B cell (primary cell): ENCODE data around the gene INAFM2. TPM values are rescaled to one million over a fixed set of nuclear protein-coding genes. Genes with fewer than 3 reads are reported as not detected.

Source experiments
- ATAC-seq: fragments of 200-7000 bp; cut with Tn5 transposase; one replicate; pipeline ENCODE4 v1.10.0; 2021; ENCODE audit warnings: low read depth, mild to moderate bottlenecking, moderate number of reproducible peaks, moderate library complexity
- CTCF ChIA-PET: fragments of 350-600 bp; sonication (Branson Sonifier 250); formaldehyde crosslinking; loops from one replicate; lab custom pipeline; 2021; ENCODE audit warnings: antibody characterized with exemption, inconsistent platforms; lab: Charles Lee
- POLR2A ChIA-PET: fragments of 350-600 bp; sonication (Branson Sonifier 250); formaldehyde crosslinking; loops from one replicate; lab custom pipeline; 2021; ENCODE audit warnings: antibody characterized with exemption; lab: Charles Lee
- DNase-seq: peaks from one replicate; pipeline ENCODE4 v3.0.0; 2013
- H2AFZ ChIP-seq: 2 replicates; pipeline ENCODE4 v1.6.1; 2012; ENCODE audit warnings: mild to moderate bottlenecking, low read depth, low read length; ENCODE audit not compliant: insufficient read depth, poor library complexity, severe bottlenecking
- H3K27ac ChIP-seq, 2 donors: 1 replicate in 1 of 2; 2 replicates in 1 of 2; pipeline ENCODE4 v1.5.1; 2012 to 2013; ENCODE audit warnings: low read length in 2 of 2, mild to moderate bottlenecking in 2 of 2, moderate library complexity in 1 of 2
- H3K27me3 ChIP-seq, 4 experiments: fragments of 200-600 bp in 1 of 4; sonication (generic) in 1 of 4; replicated peaks in 1 of 4; 1 replicate in 2 of 4; 2 replicates in 2 of 4; pipeline versions ENCODE4 v1.6.1 to v1.7.0; 2013 to 2016; ENCODE audit warnings: low read length in 3 of 4, mild to moderate bottlenecking in 2 of 4, mixed read lengths in 1 of 4, moderate library complexity in 1 of 4; ENCODE audit not compliant: insufficient read depth in 4 of 4, control insufficient read depth in 3 of 4; ENCODE audit errors: control extremely low read depth in 1 of 4
- H3K36me3 ChIP-seq, 2 experiments: replicated peaks in 1 of 2; 1 replicate in 1 of 2; 2 replicates in 1 of 2; pipeline versions ENCODE4 v1.6.1 to v1.7.1; 2013; ENCODE audit warnings: low read length in 1 of 2; ENCODE audit not compliant: insufficient read depth in 2 of 2, control insufficient read depth in 1 of 2; ENCODE audit errors: control extremely low read depth in 1 of 2, extremely low read depth in 1 of 2
- H3K4me1 ChIP-seq, 2 donors: fragments of 200-600 bp in 1 of 2; sonication (generic) in 1 of 2; 1 replicate in 1 of 2; 2 replicates in 1 of 2; pipeline versions ENCODE4 v1.5.1 to v1.6.1; 2013 to 2017; ENCODE audit warnings: low read length in 2 of 2; ENCODE audit not compliant: control insufficient read depth in 2 of 2, insufficient read depth in 2 of 2
- H3K4me2 ChIP-seq: replicated peaks from 2 replicates; pipeline ENCODE3; 2012; ENCODE audit warnings: mild to moderate bottlenecking, low read depth, low read length; ENCODE audit not compliant: poor library complexity, severe bottlenecking
- H3K4me3 ChIP-seq, 5 experiments: fragments of 200-600 bp in 1 of 5; sonication (generic) in 1 of 5; 1 replicate in 3 of 5; 2 replicates in 2 of 5; pipeline versions ENCODE4 v1.5.1 to v1.7.0; 2011 to 2016; ENCODE audit warnings: low read length in 4 of 5, mild to moderate bottlenecking in 4 of 5, low read depth in 2 of 5, control low read depth in 1 of 5, moderate library complexity in 1 of 5; ENCODE audit not compliant: insufficient read depth in 1 of 5; ENCODE audit errors: control extremely low read depth in 1 of 5, extremely low read depth in 1 of 5
- H3K79me2 ChIP-seq: fragments of 200-600 bp; sonication (generic); one replicate; pipeline ENCODE4 v1.6.0; 2016; ENCODE audit warnings: low read length; ENCODE audit not compliant: control insufficient read depth, insufficient read depth
- H3K9ac ChIP-seq: fragments of 200-600 bp; sonication (generic); 2 replicates; pipeline ENCODE4 v1.6.1; 2017; ENCODE audit warnings: mild to moderate bottlenecking, low read length, moderate library complexity
- H3K9me3 ChIP-seq, 3 donors: one replicate each; pipeline versions ENCODE4 v1.6.1 to v1.7.1; 2013; ENCODE audit warnings: low read length in 2 of 3; ENCODE audit not compliant: control insufficient read depth in 2 of 3, insufficient read depth in 1 of 3; ENCODE audit errors: control extremely low read depth in 1 of 3
- H4K20me1 ChIP-seq: 2 replicates; pipeline ENCODE4 v1.6.0; 2012; ENCODE audit warnings: mild to moderate bottlenecking, low read length; ENCODE audit not compliant: insufficient read depth, control insufficient read depth, poor library complexity, severe bottlenecking
- H3K27ac Mint-ChIP-seq: one replicate; pipeline ENCODE4 v1.8.0; 2021; ENCODE audit warnings: mixed read lengths
- H3K27me3 Mint-ChIP-seq: one replicate; pipeline ENCODE4 v1.8.0; 2021; ENCODE audit warnings: mixed read lengths
- H3K4me1 Mint-ChIP-seq: one replicate; pipeline ENCODE4 v1.8.0; 2021; ENCODE audit warnings: mixed read lengths
- H3K4me3 Mint-ChIP-seq: one replicate; pipeline ENCODE4 v1.8.0; 2021; ENCODE audit warnings: mixed read lengths
- H3K9me3 Mint-ChIP-seq: one replicate; pipeline ENCODE4 v1.8.0; 2022; ENCODE audit warnings: mixed read lengths; ENCODE audit not compliant: insufficient read depth
- EZH2 ChIP-seq: IDR thresholded peaks from 2 replicates; pipeline ENCODE4 v1.6.1; 2012; ENCODE audit warnings: borderline replicate concordance, low read depth, mild to moderate bottlenecking, moderate library complexity, low read length; ENCODE audit not compliant: insufficient read depth, poor library complexity, severe bottlenecking
- WGBS: methylation state at CpG from one replicate; pipeline ENCODE4 v1.1.5; 2013; ENCODE audit warnings: missing lambda C conversion rate; ENCODE audit not compliant: insufficient coverage; 5-methylcytosine and 5-hydroxymethylcytosine counted together
- intact Hi-C: fragments of 100-400 bp; cut with micrococcal nuclease; formaldehyde crosslinking; loops from one replicate; pipeline ENCODE4 v1.10.0; 2022
- polyA plus RNA-seq: library from polyadenylated mRNA; depleted of rRNA; stranded (reverse); fragments of >200 nt; gene quantifications from 2 replicates; pipeline ENCODE4 v1.2.3, GENCODE V29; 2012
- total RNA-seq, 2 donors: library from RNA; stranded (reverse); fragments of 120-200 nt in 1 of 2; gene quantifications; 1 replicate in 1 of 2; 2 replicates in 1 of 2; pipeline versions ENCODE4 v1.2.3 to v1.2.4, GENCODE V29; 2013 to 2022
- TF ChIP-seq, protein P1 (sequence below): fragments of 200-600 bp; IDR thresholded peaks from one replicate; pipeline ENCODE4 v1.8.0; 2022; ENCODE audit warnings: antibody characterized with exemption, mild to moderate bottlenecking

The INAFM2 gene
- total and polyA plus RNA-seq, 2 donors (not counting 1 experiment from before 2014, with no cell fraction given) = 3.0 to 7.0 TPM

DNA sequence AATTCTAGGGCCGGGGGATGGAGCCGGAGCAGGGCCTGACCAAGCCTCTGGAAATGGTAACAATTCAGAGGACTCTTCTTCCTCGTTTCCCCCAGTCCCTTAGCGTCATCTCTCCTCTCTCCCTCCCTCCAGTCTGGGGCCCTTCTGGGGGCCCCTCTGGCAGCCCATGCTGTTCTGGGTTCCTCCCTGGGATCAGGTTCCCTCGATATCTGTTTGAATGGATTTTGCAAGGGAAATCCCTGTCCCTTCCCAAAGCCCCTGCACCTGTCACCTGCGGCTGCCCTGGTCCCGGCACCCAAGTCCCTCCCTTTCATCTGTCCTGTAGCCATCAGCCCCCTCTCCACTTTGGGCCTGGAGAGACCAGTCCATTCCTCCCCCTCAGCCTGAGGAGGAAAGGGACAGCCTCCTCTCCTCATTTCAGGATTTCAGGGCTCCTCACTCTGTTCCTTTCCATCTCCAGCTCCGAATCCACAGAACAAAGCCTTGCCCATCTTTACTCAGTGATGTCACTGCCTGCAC is 14.1 kb upstream of the INAFM2 start:
- ChIA-PET POLR2A (interaction anchor here (0.9 to 2.9 kb wide), 7 partner anchors 14 to 203 kb away, joined by 3 to 14 read pairs (median 6); partner anchors contain the start of genes ANKRD63, BAHD1 and INAFM2), CTCF (interaction anchor here (0.9 to 14.9 kb wide), 19 partner anchors 8 to 625 kb away, joined by 3 to 227 read pairs (median 5); partner anchors contain the start of genes ANKRD63, CCDC9B, INAFM2 and IVD)
- Mint-ChIP-seq H3K27ac (peak overlapping the region; percentile 99), H3K4me1 (peaks cover 50% of the 10 kb centered on the region), H3K9me3 (no peaks in the 10 kb centered on the region), H3K27me3 (no peaks in the 10 kb centered on the region), H3K4me3 (peak overlapping the region; percentile 98)
- H3K27me3 ChIP-seq = no peaks in the 10 kb centered on the region
- H2AFZ ChIP-seq = peak overlapping the region; percentile 92
- WGBS = 83% methylated on average over 8 of the region's 8 CpGs
- H4K20me1 ChIP-seq = no peaks in the 10 kb centered on the region
- peak overlapping the region; percentile 77 to 96 for H3K27ac ChIP-seq
- DNase-seq = no peak
- H3K9me3 ChIP-seq = no peaks in the 10 kb centered on the region
- peak overlapping the region; percentile 92 for H3K4me2 ChIP-seq
- intact Hi-C loops = no loop called here
- ATAC-seq = no peak
- peaks cover 24% of the 10 kb centered on the region for H3K79me2 ChIP-seq
- H3K4me1 ChIP-seq = peaks cover 25 to 46% of the 10 kb centered on the region in 2 donors
- peak overlapping the region; percentile 92 for H3K9ac ChIP-seq
- peaks cover 0 to 4% of the 10 kb centered on the region in 2 experiments for H3K36me3 ChIP-seq
- TF ChIP-seq, protein P1, sequence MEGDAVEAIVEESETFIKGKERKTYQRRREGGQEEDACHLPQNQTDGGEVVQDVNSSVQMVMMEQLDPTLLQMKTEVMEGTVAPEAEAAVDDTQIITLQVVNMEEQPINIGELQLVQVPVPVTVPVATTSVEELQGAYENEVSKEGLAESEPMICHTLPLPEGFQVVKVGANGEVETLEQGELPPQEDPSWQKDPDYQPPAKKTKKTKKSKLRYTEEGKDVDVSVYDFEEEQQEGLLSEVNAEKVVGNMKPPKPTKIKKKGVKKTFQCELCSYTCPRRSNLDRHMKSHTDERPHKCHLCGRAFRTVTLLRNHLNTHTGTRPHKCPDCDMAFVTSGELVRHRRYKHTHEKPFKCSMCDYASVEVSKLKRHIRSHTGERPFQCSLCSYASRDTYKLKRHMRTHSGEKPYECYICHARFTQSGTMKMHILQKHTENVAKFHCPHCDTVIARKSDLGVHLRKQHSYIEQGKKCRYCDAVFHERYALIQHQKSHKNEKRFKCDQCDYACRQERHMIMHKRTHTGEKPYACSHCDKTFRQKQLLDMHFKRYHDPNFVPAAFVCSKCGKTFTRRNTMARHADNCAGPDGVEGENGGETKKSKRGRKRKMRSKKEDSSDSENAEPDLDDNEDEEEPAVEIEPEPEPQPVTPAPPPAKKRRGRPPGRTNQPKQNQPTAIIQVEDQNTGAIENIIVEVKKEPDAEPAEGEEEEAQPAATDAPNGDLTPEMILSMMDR = no peak
- TF ChIP-seq EZH2 = no peak
- peak overlapping the region in 2 of 5 experiments; percentile 82 to 98 for H3K4me3 ChIP-seq
